Measurements from ENCODE around the gene FRY.

GRCh38 chr13:32139251-32139650 lies 107.7 kb downstream of the FRY start:
- no peak for TF ChIP-seq CTCF (conservative IDR thresholded peaks at IDR 0.05; ENCODE audit: low read length)
- TF ChIP-seq EZH2phosphoT487 (IDR thresholded peaks at IDR 0.05; ENCODE audit: borderline replicate concordance, low read depth, low read length), result no peak
